Loucy (cell line): ENCODE results near the gene BTN2A1.
"Not testable (repeated sequence)": the region's sequence is repeated elsewhere in the genome, so short reads cannot be mapped to it uniquely, and the experiment has no call there.

Experiments
- H2AFZ ChIP-seq: fragments of 200-600 bp; sonication (generic); 2 replicates; pipeline ENCODE4 v1.6.0; 2016; ENCODE audit warnings: antibody characterized with exemption, mild to moderate bottlenecking, low read length, moderate library complexity
- H3F3A ChIP-seq: fragments of 200-600 bp; 2 replicates; pipeline ENCODE4 v1.6.0; 2016; ENCODE audit warnings: antibody characterized with exemption, low read depth, mild to moderate bottlenecking
- H3K27me3 ChIP-seq: fragments of 200-600 bp; sonication (generic); 2 replicates; pipeline ENCODE4 v1.6.1; 2014; ENCODE audit warnings: low read length, mild to moderate bottlenecking; ENCODE audit not compliant: insufficient read depth, poor library complexity, severe bottlenecking
- H3K36me3 ChIP-seq: fragments of 200-600 bp; sonication (generic); 2 replicates; pipeline ENCODE4 v1.6.1; 2016; ENCODE audit warnings: low read length; ENCODE audit not compliant: insufficient read depth
- H3K4me1 ChIP-seq: fragments of 200-600 bp; sonication (generic); 2 replicates; pipeline ENCODE4 v1.5.1; 2014; ENCODE audit warnings: low read length, mild to moderate bottlenecking; ENCODE audit not compliant: insufficient read depth, poor library complexity, severe bottlenecking
- H3K4me2 ChIP-seq: fragments of 200-600 bp; sonication (generic); 2 replicates; pipeline ENCODE4 v1.6.0; 2014; ENCODE audit warnings: antibody characterized with exemption, low read length, low read depth, mild to moderate bottlenecking; ENCODE audit not compliant: poor library complexity, severe bottlenecking
- H3K4me3 ChIP-seq: fragments of 200-600 bp; sonication (generic); 2 replicates; pipeline ENCODE4 v1.5.1; 2014; ENCODE audit warnings: low read length, mild to moderate bottlenecking, mixed read lengths; ENCODE audit not compliant: poor library complexity, severe bottlenecking
- H3K79me2 ChIP-seq: fragments of 200-600 bp; sonication (generic); 2 replicates; pipeline ENCODE4 v1.6.1; 2014; ENCODE audit warnings: low read length; ENCODE audit not compliant: insufficient read depth
- H3K9ac ChIP-seq: fragments of 200-600 bp; sonication (generic); 2 replicates; pipeline ENCODE4 v1.6.0; 2014; ENCODE audit warnings: mild to moderate bottlenecking, low read depth, low read length, moderate library complexity; ENCODE audit not compliant: poor library complexity, severe bottlenecking
- H3K9me2 ChIP-seq: fragments of 200-600 bp; sonication (generic); replicated peaks from 2 replicates; pipeline ENCODE4 v1.6.1; 2016; ENCODE audit warnings: low read depth, low read length, mixed read lengths
- H3K9me3 ChIP-seq: fragments of 200-600 bp; sonication (generic); 2 replicates; pipeline ENCODE4 v1.6.1; 2014; ENCODE audit warnings: mild to moderate bottlenecking, antibody characterized with exemption, low read length, low read depth; ENCODE audit not compliant: insufficient read depth
- H4K20me1 ChIP-seq: fragments of 200-600 bp; sonication (generic); 2 replicates; pipeline ENCODE4 v1.6.0; 2014; ENCODE audit warnings: antibody characterized with exemption, low read length, mild to moderate bottlenecking; ENCODE audit not compliant: insufficient read depth, poor library complexity, severe bottlenecking
- CTCF ChIP-seq: fragments of 200-600 bp; sonication (generic); conservative IDR thresholded peaks from 2 replicates; pipeline ENCODE4 v1.5.1; 2014; ENCODE audit warnings: mild to moderate bottlenecking, antibody characterized with exemption, low read length
- EZH2phosphoT487 ChIP-seq: fragments of 200-600 bp; IDR thresholded peaks from 2 replicates; pipeline ENCODE4 v1.6.1; 2018; ENCODE audit warnings: antibody characterized with exemption, mild to moderate bottlenecking, moderate library complexity, borderline replicate concordance

BTN2A1 gene

GRCh38 chr6:26457264-26457805 is 420 bp upstream of the BTN2A1 start:
- Histone ChIP-seq H3K4me1 (peaks cover 36% of the 10 kb centered on the region), H2AFZ (peak overlapping the region; percentile 95), H4K20me1 (peaks cover 14% of the 10 kb centered on the region), H3K4me2 (peak overlapping the region; percentile 68), H3K27me3 (no peaks in the 10 kb centered on the region), H3K9ac (peak overlapping the region; percentile 87), H3K4me3 (peak overlapping the region; percentile 89), H3K79me2 (peaks cover 45% of the 10 kb centered on the region), H3F3A (no peaks in the 10 kb centered on the region), H3K36me3 (peaks cover 2% of the 10 kb centered on the region; the same call in 1 of the 2 replicates), H3K9me2 (no peaks in the 10 kb centered on the region), H3K9me3 (no peaks in the 10 kb centered on the region)
- no peak for TF ChIP-seq CTCF
- no peak for TF ChIP-seq EZH2phosphoT487

GRCh38 chr6:26459023-26459810 is 1.5 kb downstream of the BTN2A1 start:
- H3K4me2 ChIP-seq = peak overlapping the region; percentile 68
- TF ChIP-seq EZH2phosphoT487 = no peak
- no peak for TF ChIP-seq CTCF
- no peaks in the 10 kb centered on the region for H3K9me3 ChIP-seq
- peaks cover 42% of the 10 kb centered on the region for H3K4me1 ChIP-seq
- no peak overlapping the region for H2AFZ ChIP-seq
- H3K36me3 ChIP-seq = peaks cover 20% of the 10 kb centered on the region; the same call in 1 of the 2 replicates
- no peaks in the 10 kb centered on the region for H3K27me3 ChIP-seq
- H3K9me2 ChIP-seq = no peaks in the 10 kb centered on the region
- H3K4me3 ChIP-seq = peak overlapping the region; percentile 89
- H3K9ac ChIP-seq = peak overlapping the region; percentile 87
- peaks cover 57% of the 10 kb centered on the region for H3K79me2 ChIP-seq
- no peaks in the 10 kb centered on the region for H3F3A ChIP-seq
- peaks cover 16% of the 10 kb centered on the region for H4K20me1 ChIP-seq

- H4K20me1 ChIP-seq = peaks cover 16% of the 10 kb centered on the region
- H3K9me2 ChIP-seq, H3K9me3 ChIP-seq, H2AFZ ChIP-seq, H3K27me3 ChIP-seq, H3F3A ChIP-seq: not testable (repeated sequence)
- H3K9ac ChIP-seq = peak overlapping the region; percentile 87
- H3K4me2 ChIP-seq = peak overlapping the region; percentile 68
- peak overlapping the region; percentile 89 for H3K4me3 ChIP-seq
- peaks cover 65% of the 10 kb centered on the region for H3K79me2 ChIP-seq
- H3K4me1 ChIP-seq = peaks cover 48% of the 10 kb centered on the region
- peaks cover 41% of the 10 kb centered on the region; the same call in 1 of the 2 replicates for H3K36me3 ChIP-seq
Measured at GRCh38 chr6:26461353-26461752, 3.6 kb downstream of the BTN2A1 start.
